Middle frontal gyrus (tissue), 1 donor: ENCODE measurements around the gene TMEM181.
"Not testable (repeated sequence)": the region's sequence is repeated elsewhere in the genome, so short reads cannot be mapped to it uniquely, and the experiment has no call there.

Experiments used
- DNase-seq: peaks from one replicate; pipeline ENCODE4 v3.0.0-alpha.2; 2015; ENCODE audit warnings: low spot score; ENCODE audit errors: extremely low spot score

The TMEM181 gene, protein sequence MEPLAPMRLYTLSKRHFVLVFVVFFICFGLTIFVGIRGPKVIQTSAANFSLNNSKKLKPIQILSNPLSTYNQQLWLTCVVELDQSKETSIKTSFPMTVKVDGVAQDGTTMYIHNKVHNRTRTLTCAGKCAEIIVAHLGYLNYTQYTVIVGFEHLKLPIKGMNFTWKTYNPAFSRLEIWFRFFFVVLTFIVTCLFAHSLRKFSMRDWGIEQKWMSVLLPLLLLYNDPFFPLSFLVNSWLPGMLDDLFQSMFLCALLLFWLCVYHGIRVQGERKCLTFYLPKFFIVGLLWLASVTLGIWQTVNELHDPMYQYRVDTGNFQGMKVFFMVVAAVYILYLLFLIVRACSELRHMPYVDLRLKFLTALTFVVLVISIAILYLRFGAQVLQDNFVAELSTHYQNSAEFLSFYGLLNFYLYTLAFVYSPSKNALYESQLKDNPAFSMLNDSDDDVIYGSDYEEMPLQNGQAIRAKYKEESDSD

DNA sequence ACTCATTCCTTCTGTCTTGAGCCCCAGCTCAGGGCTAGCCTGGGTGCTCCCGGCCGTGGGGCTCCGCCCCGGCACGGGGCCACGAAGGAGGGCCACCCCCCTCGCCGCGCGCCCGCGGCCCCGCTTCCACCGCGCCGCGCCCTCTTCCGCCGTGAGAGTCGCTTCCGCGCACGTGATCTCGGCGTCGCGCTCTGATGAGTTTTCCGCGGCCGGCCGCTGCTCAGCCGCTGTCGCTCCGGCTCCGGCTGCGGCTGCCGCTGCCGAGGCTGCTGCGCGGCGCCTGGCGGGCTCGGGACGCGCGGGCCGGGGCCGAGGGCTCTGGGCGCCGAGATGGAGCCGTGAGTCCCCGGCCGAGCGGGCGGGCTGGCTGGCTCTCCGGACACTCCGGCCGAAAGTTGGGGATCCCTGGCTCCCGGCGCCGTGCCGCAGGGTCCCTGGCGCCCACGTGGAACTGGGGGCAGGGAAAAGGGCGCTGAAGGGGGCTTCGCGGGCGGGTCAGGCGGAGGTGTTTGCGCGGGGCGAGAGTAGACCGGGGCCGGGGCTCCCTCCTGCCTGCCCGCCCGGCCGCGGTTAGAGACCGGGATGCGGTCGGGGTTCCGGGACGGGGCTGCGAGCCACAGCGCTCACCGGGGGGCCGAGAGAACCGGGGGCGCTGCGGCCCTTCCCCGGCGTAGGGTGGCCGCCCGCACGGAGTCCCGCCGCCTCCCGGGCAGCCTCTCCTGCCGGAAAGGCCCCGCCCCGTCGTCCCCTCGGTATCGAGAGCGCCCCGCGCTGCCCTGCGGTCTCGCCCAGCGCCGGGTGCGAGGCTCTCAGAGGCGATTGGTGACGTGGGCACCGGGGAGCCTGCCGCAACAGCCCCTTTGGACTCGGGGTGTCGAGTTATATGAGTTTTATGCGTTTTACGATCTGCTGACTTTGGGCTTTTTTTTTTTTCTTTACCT is at the start of gene TMEM181:
Gene TMEM181 (plus strand): TSS at position 197 of the 941 bp plus-strand sequence. CDS start 134 bp downstream, at position 331.
- DNase-seq: peak; percentile 88

DNA sequence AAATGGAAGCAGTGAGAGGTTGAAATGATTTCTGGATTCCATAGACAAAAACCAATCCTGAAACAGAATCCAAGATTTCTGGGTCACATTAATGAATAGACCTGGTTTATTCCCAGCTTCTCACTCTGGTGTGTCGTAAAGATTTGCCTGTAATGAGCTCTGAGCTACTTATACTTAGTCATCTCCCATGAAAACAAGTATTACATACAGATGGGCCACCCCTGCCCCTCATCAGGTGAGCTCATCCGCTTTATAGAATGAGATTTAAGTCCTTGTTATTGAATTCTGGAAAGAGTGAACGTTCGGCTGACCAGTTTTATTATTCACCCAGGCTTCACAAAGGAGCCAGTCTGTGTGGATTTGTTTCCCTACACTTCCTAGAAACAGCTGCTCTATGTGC is 47.1 kb upstream of the TMEM181 start:
- no peak for DNase-seq

DNA sequence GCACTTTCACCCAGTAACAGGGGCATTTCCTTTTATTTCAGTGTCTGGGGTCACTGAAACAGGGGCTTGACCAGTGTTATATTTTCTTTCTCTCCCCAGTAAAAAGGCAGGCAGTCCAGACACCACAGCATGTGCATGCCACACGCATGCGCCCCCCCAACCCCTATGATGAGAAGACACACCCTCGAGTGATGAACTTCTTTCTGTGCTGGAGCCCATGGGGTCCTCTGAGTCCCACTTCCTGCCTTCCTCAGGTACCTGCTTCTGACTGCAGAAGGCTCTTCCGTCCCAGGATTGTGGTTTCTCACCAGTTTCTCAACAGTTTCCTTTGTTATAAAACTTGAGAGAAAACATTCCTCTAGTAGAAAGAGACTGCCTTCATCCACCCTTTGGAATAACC is 45.7 kb upstream of the TMEM181 start:
- no peak for DNase-seq

DNA sequence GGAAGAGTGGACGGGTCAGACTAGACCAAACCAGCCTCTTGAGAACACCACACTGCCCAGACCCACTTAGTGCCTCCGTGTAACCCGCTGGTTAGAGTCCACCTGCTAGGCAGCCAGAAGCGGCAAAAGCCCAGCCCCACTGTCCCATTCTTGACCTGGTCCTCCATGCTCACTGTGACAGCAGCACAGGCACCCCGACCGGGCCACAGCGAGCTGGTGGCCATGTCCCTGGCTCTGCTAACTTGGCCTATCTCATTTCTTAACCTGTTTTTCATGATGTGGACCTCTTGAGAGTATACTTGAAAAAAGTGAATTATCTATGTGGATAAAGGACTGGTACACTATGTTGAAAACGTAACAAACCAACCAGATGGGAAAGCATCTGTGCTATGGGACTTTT is 44.9 kb upstream of the TMEM181 start:
- DNase-seq: no peak

DNA sequence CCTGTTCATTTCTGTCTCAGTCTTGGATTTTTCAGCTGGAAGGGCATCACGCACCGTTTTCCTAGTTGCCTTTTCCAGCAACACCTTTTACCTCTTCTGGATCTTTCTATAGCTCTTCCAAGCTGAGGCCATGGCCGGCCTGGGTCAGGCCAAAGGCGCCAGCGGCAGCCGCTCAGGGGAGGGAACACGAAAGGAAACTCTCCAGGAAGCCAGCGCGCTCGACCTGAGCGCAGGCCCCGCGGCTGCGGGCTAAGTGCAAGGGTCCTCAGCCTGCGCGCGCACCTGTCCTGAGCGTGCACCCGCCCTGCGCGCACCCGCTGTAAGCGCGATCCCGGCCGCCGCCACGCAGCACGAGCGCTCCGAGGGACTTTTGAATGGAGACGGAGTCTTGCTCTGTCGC is 43.8 kb upstream of the TMEM181 start:
- DNase-seq: no peak

DNA sequence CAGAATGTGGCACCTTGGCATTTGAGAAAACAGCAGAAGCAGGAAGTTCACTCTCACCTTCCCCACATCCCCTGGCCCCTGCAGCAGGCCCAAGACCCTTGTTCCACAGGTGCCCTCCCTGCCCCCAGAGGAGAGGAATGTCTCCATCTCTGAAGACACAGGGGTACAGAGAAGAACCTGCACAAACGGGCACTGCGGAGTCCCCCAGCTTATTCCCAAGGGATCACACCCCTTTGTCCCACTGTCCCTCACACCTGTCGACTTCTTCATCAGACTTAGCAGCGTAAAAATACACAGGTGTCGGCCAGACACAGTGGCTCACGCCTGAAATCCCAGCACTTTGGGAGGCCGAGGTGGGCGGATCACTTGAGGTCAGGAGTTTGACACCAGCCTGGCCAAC is 42.9 kb upstream of the TMEM181 start:
- DNase-seq: no peak

DNA sequence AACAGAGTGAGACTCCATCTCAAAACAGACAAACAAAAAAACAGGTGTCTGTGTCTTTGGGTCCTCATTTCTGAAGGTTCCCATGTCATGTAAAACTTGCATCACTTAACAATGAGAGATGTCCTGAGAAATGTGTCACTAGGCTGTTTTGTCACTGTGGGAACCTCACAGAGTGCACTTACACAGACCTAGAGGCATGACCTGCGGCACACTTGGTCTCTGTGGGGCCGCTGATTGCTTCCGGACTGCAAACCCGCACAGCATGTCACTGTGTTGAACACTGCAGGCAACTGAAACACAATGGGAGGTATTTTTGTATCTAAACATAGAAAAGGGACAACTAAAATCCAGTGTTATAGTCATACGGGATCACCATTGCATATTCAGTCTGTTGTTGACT is 42.3 kb upstream of the TMEM181 start:
- no peak for DNase-seq

DNA sequence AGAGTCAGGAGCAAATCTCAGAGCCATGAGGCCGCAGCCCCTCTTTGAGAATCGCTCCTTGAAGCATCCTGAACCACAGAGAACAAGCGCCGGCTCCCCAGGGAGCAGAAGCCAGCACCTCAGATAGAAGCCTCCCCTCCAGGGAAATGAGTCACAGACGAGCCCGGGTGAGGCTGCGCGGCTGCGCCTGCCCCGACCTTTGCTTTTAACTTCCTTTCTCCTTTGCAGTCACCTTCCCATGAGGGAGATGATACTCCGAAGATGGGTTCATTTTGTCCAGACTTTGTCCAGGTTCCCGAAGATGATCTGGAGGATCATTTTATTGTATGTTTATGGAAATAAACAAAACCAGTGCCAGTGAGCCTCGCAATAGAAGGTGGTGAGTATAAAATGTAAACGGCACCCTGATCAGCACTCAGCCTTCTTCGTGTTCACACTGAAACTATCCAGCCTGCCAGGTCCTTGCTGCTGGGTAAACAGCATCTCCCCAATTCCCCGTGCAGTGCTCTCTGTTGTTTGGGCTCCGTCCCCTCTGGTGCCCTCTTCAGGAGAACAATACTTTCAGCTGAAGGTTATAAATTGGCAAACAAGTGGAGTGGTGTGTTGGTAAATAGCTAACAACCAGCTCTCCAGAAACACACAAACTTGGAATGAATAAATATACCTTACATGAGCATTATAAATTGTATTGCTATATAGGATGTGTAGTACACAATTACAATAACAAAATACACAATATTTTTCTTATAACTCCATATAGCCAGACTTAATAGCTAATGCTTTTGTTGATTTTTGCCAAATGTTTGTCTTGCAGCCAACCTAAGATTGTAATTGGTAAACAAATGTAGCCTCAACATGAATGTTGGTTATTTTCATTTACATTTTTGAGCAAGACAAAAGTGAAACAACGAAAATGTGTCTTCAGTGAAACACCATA is 41.4 kb upstream of the TMEM181 start:
- DNase-seq: no peak

DNA sequence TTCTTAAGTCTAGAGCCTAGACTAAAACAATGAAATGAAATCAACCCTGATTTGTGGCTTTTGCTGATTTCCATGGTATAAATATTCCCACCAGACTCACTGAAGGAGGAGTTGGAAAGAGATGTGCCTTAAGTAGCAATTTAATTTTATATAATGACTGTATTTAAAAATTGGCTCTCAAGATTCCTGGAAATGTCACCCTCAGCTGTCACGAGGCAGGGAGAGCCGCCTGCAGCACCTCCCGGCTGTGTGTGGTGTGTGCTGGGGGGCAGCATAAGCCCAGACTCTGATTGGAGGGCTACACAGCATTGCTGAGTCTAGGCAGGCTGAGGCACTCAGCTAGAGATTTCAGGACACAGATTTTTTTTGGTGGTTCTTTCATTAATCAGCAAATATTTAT is 40.6 kb upstream of the TMEM181 start:
- DNase-seq: no peak

DNA sequence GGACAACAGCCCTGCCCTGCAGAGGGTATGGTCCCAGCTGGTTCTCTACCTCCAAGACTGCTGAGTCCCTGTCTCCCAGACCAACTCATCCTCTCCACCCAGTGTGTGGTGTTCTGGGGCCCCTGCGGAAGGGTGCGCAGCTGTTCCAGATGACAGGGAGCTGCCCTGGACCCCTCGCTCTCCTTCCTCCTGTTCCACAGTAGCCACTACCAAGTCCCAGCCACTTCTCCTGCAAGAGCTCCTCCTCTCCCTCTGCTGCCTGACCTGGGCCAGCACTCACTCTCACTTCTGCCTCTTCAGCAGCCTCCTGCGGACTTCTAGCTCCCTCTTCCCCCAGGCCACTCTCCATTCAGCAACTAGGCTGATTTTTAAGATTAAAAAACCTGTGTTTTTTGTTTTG is 40.1 kb upstream of the TMEM181 start:
- no peak for DNase-seq

DNA sequence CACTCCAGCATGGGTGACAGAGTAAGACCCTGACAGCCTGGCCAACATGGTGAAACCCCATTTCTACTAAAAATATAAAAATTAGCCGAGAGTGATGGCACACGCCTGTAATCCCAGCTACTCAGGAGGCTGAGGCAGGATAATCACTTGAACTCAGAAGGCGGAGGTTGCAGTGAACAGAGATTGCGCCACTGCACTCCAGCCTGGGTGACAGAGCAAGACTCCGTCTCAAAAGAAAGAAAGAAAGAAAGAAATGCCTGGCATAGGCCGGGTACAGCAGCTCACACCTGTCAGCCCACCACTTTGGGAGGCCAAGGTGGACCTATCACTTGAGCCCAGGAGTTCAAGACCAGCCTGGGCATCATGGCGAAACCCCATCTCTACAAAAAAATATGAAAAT is 38.9 kb upstream of the TMEM181 start:
- DNase-seq: not testable (repeated sequence)

DNA sequence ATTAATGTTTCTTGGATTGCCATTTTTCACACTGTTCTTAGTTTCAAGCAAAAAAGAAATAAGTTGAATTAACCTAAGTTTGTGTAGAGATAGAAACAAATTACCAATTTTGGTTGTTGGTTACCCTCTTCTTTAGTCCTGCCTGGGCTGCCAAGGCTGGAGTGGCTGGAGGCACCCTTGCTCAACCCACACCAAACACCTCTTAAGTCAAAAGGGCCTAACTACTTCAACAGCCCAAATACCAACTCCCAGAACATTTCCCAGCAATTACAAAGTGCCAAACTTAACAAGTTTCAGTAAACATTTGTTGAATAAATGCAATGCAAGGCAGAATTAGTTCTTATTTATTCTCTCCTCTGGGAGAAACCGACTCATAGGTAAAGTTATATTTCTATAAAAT is 38.1 kb upstream of the TMEM181 start:
- DNase-seq: no peak

DNA sequence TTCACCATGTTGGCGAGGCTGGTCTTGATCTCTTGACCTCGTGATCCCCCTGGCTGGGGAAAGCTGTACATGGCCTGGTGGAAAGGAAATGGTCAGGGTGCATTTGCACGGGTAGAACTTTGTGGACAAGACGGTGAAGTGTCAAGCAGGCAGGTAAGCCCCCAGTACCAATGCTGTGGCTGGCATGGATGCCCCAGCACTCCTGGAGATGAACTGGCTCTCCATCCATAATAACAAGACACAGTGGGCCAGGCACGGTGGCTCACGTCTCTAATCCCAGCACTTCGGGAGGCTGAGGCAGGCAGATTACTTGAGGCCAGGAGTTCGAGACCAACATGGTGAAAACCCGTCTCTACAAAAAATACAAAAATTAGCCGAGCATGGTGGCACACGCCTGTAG is 37.3 kb upstream of the TMEM181 start:
- DNase-seq: no peak

DNA sequence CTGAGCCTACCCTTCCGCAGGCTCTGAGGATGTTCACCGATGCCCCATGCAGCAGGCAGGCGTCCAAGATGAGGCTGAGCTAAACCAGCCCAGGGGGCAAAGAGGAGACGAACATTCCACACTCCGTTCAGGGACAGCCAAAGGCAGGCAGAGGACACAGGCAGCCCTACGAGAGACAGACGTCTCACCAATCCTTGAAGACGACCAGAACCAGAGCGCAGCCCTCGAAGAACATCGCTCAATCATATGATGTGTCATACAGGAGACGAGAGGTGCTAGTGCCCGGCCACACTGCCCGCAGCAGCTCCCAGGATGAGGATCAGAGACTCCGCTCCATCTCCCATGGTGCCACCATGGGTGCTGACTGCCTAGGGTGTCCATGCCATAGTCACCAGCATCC is 35.6 kb upstream of the TMEM181 start:
- no peak for DNase-seq

DNA sequence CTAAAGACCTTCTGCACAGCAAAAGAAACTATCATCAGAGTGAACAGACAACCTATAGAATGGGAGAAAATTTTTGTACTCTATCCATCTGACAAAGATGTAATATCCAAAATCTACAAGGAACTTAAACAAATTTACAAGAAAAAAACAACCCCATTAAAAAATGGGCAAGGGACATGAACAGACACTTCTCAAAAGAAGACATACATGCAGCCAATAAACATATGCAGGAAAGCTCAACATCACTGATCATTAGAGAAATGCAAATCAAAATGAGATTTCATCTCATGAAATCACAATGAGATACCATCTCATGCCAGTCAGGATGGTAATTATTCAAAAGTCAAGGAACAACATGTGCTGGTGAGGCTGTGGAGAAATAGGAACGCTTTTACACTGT is 32.0 kb upstream of the TMEM181 start:
- DNase-seq: not testable (repeated sequence)

DNA sequence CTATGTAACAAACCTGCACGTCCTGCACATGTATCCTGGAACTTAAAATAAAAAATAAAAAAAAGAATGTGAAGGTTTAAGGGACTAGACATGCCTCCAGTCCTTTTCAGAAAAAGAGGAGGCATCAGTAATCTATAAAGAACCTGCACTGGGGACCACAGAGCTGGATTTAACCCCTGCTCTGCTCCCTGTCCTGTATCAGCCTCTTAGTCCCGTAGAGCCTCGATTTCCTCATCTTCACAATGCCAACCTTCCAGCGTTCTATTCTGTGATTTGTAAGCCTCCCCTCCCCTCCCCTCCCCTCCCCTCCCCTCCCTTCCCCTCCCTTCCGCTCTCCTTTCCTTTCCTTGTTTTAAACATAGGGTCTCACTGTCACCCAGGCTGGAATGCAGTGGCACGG is 31.1 kb upstream of the TMEM181 start:
- DNase-seq: no peak

DNA sequence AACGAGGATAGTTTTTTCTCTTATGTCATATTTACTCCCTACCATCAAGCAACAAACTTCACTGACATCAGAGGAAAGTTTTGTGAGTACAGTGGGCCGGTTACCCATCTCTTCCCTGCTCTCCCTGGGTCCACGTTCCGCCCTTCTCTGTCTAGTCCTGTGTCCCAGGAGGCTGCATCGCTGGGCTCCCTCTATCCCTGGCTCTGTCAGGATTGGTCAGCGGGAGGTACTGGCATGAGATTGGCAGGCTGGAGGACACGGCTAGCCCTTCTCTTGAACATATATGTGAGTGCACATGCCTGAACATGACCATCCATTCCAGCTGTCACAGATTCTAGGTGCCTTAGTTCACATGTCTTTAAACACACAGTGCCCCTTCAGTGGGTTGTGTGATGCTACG is 30.3 kb upstream of the TMEM181 start:
- DNase-seq: no peak

DNA sequence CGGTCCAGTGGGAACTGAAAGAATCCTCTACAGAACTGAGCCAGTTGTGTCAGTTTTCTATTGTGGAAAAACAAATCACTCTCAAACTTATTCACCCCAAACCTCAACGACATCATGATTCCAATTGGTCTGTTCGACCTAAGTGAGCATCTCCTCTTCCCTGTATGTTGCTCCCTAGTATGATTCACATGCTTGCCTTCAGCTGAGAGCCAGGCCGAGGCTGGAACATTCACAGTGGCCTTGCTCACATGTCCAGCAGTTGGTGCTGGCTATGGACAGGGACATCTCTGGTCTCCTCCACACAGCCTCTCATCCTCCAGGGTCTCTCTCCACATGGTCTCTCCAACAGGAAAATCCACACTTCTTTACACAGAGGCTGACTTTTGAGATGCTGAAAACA is 28.3 kb upstream of the TMEM181 start:
- no peak for DNase-seq

DNA sequence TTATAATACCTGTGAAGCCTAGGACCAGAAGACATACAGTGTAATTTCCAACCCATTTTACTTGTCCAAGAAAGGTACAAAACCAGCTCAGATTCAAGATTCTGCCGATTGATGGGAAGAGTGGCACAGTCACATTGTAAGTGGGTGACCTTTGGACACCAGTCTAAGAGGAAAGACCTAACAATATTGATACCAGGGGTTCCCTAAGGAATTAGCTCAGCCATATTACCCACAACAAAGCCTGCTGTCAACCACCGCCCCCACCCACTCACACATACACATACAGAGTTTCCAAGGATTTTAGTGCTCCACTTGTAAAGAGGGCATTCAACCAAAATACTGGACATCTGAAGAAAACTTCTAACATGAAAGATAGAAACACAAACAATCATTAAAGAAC is 27.9 kb upstream of the TMEM181 start:
- DNase-seq: no peak

DNA sequence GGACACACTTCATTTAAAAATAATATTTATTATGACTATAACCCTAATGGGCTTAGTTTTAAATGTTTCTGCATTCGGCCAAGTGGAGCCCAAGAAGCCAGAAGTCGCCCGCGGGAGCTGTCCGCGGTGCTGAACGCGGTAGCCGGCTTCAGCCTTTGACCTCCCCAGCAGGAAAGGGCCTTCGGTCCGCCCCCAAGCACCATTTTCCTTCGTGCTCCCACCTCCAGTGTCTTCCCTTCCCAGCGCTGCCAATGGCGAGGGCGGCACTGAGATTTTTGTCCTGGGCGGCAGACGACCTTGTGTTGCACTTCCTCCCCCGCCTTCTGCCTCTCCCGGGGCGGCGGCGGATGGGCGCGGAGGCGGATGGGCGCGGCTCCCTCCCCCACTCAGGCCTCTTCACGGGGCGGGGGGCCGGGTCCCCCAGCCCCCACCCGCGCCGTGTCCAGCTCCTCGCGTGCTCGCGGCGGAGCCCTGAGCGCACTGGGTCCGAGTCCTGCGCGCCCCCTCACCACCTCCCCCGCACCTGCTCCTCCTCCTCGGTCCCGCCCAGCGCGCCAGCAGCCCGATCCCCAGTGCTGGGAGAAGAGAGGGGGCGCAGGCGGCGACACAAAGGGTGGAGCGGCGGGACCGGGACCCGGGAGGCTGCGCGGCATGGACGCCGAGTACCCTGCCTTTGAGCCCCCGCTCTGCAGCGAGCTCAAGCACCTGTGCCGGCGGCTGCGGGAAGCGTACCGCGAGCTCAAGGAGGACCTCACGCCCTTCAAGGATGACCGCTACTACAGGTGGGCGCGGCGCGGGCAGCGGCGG is 23.6 kb upstream of the TMEM181 start:
- DNase-seq: no peak
